Ovary (tissue), 3 donors: Measurements from ENCODE around the gene UBE2H.

ENCODE experiments used
- CTCF ChIP-seq, 3 donors: fragments of 450-650 bp in 2 of 3; fragments of 200-600 bp in 1 of 3; IDR thresholded peaks; one replicate each; pipeline versions ENCODE4 v1.5.1 to v1.8.0; 2016 to 2022; ENCODE audit warnings: antibody characterized with exemption in 3 of 3, mild to moderate bottlenecking in 1 of 3
- EP300 ChIP-seq: sonication (generic); formaldehyde crosslinking; IDR thresholded peaks from one replicate; pipeline ENCODE4 v1.6.1; 2017; ENCODE audit warnings: antibody characterized with exemption
- donor health status: DM: no; HTN: no; CAD: no.

DNA sequence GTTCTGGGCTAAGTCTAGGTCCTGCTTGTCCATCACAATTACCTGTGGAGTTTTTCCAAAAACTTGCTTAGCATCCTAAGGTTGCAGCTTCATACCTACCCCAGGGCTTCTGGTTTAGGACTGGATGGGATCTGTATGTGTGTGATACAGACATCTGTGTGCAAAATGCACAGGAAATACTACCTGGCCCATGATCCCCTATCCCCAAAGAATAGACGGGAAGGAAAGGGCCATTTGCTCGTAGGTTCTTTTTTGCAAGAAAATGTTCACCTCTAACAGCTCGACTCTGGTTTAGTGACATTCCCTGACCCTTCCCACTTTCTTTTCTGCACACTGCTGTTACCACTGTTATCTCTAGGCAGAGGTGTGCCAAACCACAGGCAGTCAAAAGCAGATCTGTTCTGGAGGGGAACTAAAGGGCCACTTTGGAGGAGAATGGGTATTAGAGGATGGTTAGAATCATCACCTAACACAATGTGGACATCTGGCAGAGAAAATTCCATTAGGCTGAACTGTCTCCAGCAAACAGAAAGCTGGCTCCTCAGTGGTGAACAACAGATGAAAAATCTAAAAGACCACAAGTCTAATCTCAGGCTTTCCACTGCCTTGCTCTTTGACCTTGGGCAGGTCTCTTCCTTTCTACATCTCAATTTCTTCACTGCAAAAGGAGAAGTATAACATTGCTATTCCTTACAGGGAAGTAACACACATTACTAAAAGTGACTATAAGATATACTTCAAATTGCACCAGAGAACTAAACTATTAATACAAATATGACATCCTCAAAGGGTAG is 107.4 kb downstream of the UBE2H start:
- TF ChIP-seq CTCF (IDR thresholded peaks at IDR 0.05): no peak
- no peak for TF ChIP-seq EP300
